GM12801 (cell line): ENCODE results near the gene ELOVL2.

Experiments
- CTCF ChIP-seq: IDR thresholded peaks from one replicate; pipeline ENCODE4 v1.5.1; 2011; ENCODE audit warnings: control low read depth; ENCODE audit not compliant: insufficient read length; ENCODE audit errors: extremely low read depth

The ELOVL2 gene

GRCh38 chr6:11043961-11044711 lies at the start of gene ELOVL2:
TSS of gene ELOVL2 (minus strand) at chr6:11044305. CDS start at chr6:11044230, 75 bp downstream.
- TF ChIP-seq CTCF: no peak

- no peak for TF ChIP-seq CTCF
These were observed 49.2 kb upstream of the ELOVL2 start for GRCh38 chr6:11093376-11093625.

- TF ChIP-seq CTCF: no peak
These were observed 48.7 kb upstream of the ELOVL2 start for GRCh38 chr6:11092668-11093375.

GRCh38 chr6:11089695-11090094 lies 45.6 kb upstream of the ELOVL2 start:
- TF ChIP-seq CTCF: no peak

- no peak for TF ChIP-seq CTCF
These were observed 41.8 kb upstream of the ELOVL2 start for GRCh38 chr6:11085758-11086435.

GRCh38 chr6:11083956-11084355 lies 39.9 kb upstream of the ELOVL2 start:
- no peak for TF ChIP-seq CTCF

GRCh38 chr6:11083491-11083890 lies 39.4 kb upstream of the ELOVL2 start:
- no peak for TF ChIP-seq CTCF
